Endothelial cell of umbilical vein (primary cell): Measurements from ENCODE around the gene IGLON5. TPM values are rescaled to one million over a fixed set of nuclear protein-coding genes. Genes with fewer than 3 reads are reported as not detected.

Experiments used
- BruUV-seq: library from RNA; stranded (reverse); fragments of 400-500 nt; replicated peaks from 2 replicates; lab custom pipeline; 2021; lab: Mats Ljungman, UMichigan
- CTCF ChIA-PET: fragments of 300-600, 350-600 bp; sonication (Branson Sonifier 250); formaldehyde crosslinking; loops from one replicate; lab custom pipeline; 2021; ENCODE audit warnings: antibody characterized with exemption, inconsistent platforms; lab: Charles Lee
- POLR2A ChIA-PET: fragments of 300-600, 350-600 bp; sonication (Branson Sonifier 250); formaldehyde crosslinking; loops from one replicate; lab custom pipeline; 2021; ENCODE audit warnings: antibody characterized with exemption, inconsistent platforms; lab: Charles Lee
- DNase-seq: peaks from one replicate; pipeline ENCODE4 v3.0.0-alpha.2; 2011; ENCODE audit warnings: low read depth, low spot score
- FAIRE-seq: peaks from 2 replicates; lab custom pipeline; 2011; peaks lifted over from hg19 to GRCh38; lab: Jason Lieb, UNC
- H2AFZ ChIP-seq: 2 replicates; pipeline ENCODE4 v1.6.0; 2012; ENCODE audit warnings: low read depth, low read length, control low read depth, inconsistent platforms
- H3K27ac ChIP-seq: 2 replicates; pipeline ENCODE4 v1.5.1; 2011; ENCODE audit warnings: low read depth, mild to moderate bottlenecking, control low read depth, low read length, moderate library complexity; ENCODE audit not compliant: insufficient read depth
- H3K27me3 ChIP-seq, 2 experiments: 2 replicates each; pipeline versions ENCODE4 v1.6.0 to v1.6.1; 2011; ENCODE audit warnings: low read length in 2 of 2, mixed read lengths in 1 of 2; ENCODE audit not compliant: control insufficient read depth in 2 of 2, insufficient read depth in 2 of 2
- H3K36me3 ChIP-seq, 2 experiments: 2 replicates in 1 of 2; 3 replicates in 1 of 2; pipeline ENCODE4 v1.5.1; 2011; ENCODE audit warnings: low read length in 2 of 2, mild to moderate bottlenecking in 1 of 2, moderate library complexity in 1 of 2; ENCODE audit not compliant: control insufficient read depth in 2 of 2, insufficient read depth in 2 of 2; ENCODE audit errors: extremely low read depth in 1 of 2
- H3K4me1 ChIP-seq: 3 replicates; pipeline ENCODE4 v1.5.1; 2011; ENCODE audit warnings: mild to moderate bottlenecking, low read length; ENCODE audit not compliant: control insufficient read depth, insufficient read depth; ENCODE audit errors: extremely low read depth
- H3K4me2 ChIP-seq: 2 replicates; pipeline ENCODE4 v1.6.1; 2011; ENCODE audit warnings: low read length, control low read depth, mixed read lengths; ENCODE audit not compliant: insufficient read depth
- H3K4me3 ChIP-seq, 3 experiments: fragments of 200-600 bp in 1 of 3; sonication (generic), shearing (Covaris generic) in 1 of 3; replicated peaks in 1 of 3; 2 replicates each; pipeline ENCODE4 v1.5.1; 2011 to 2016; ENCODE audit warnings: control low read depth in 3 of 3, low read length in 3 of 3, mild to moderate bottlenecking in 2 of 3, inconsistent platforms in 1 of 3, low read depth in 1 of 3, moderate library complexity in 1 of 3; ENCODE audit not compliant: insufficient read depth in 1 of 3
- H3K79me2 ChIP-seq: 2 replicates; pipeline ENCODE4 v1.6.0; 2012; ENCODE audit warnings: low read length, inconsistent platforms; ENCODE audit not compliant: control insufficient read depth, insufficient read depth
- H3K9ac ChIP-seq: replicated peaks from 2 replicates; pipeline ENCODE3; 2011; ENCODE audit warnings: low read length, control low read depth; ENCODE audit not compliant: insufficient read depth; ENCODE audit errors: extremely low read depth
- H3K9me1 ChIP-seq: replicated peaks from 3 replicates; pipeline ENCODE4 v1.6.0; 2011; ENCODE audit warnings: mild to moderate bottlenecking, low read length; ENCODE audit not compliant: control insufficient read depth, insufficient read depth; ENCODE audit errors: extremely low read depth
- H3K9me3 ChIP-seq: replicated peaks from 2 replicates; pipeline ENCODE4 v1.5.1; 2012; ENCODE audit warnings: low read length, inconsistent platforms; ENCODE audit not compliant: control insufficient read depth, insufficient read depth
- H4K20me1 ChIP-seq: replicated peaks from 2 replicates; pipeline ENCODE3; 2011; ENCODE audit warnings: mild to moderate bottlenecking, low read length; ENCODE audit not compliant: control insufficient read depth, insufficient read depth; ENCODE audit errors: extremely low read depth
- CTCF ChIP-seq, 2 donors: IDR thresholded peaks; 1 replicate in 1 of 2; 2 replicates in 1 of 2; pipeline ENCODE4 v1.5.1; 2011; ENCODE audit warnings: low read length in 2 of 2, mild to moderate bottlenecking in 2 of 2, moderate library complexity in 2 of 2, control low read depth in 1 of 2, inconsistent platforms in 1 of 2, low read depth in 1 of 2; ENCODE audit not compliant: insufficient read depth in 1 of 2; ENCODE audit errors: extremely low read depth in 1 of 2
- EZH2 ChIP-seq: IDR thresholded peaks from 2 replicates; pipeline ENCODE4 v1.6.1; 2012; ENCODE audit warnings: borderline replicate concordance, low read depth, mild to moderate bottlenecking, moderate library complexity, low read length, inconsistent platforms; ENCODE audit not compliant: severe bottlenecking
- FOS ChIP-seq: IDR thresholded peaks from 2 replicates; pipeline ENCODE4 v1.6.1; 2011; ENCODE audit warnings: mild to moderate bottlenecking, low read length, moderate library complexity, borderline replicate concordance; ENCODE audit not compliant: insufficient read depth
- GATA2 ChIP-seq: IDR thresholded peaks from 2 replicates; pipeline ENCODE4 v1.7.0; 2011; ENCODE audit warnings: low read depth, mild to moderate bottlenecking, moderate library complexity, mixed read lengths, low read length; ENCODE audit not compliant: insufficient read length, insufficient read depth
- JUN ChIP-seq: IDR thresholded peaks from 2 replicates; pipeline ENCODE4 v1.6.1; 2011; ENCODE audit warnings: borderline replicate concordance, low read depth; ENCODE audit not compliant: insufficient read length, insufficient read depth
- MYC ChIP-seq: IDR thresholded peaks from one replicate; pipeline ENCODE4 v1.6.1; 2011; ENCODE audit warnings: mild to moderate bottlenecking, low read depth, low read length
- POLR2A ChIP-seq: IDR thresholded peaks from 2 replicates; pipeline ENCODE4 v1.6.1; 2012; ENCODE audit warnings: low read depth, mild to moderate bottlenecking, control low read depth, low read length
- POLR2AphosphoS5 ChIP-seq: IDR thresholded peaks from 2 replicates; pipeline ENCODE4 v1.6.1; 2012; ENCODE audit warnings: low read depth, mild to moderate bottlenecking, control low read depth, low read length, moderate library complexity; ENCODE audit not compliant: insufficient read depth
- dilution Hi-C: fragments of 300-500 bp; cut with MboI; formaldehyde crosslinking; loops from one replicate; pipeline ENCODE4 v1.15.0; 2019; ENCODE audit warnings: low sequenced_read_pairs; ENCODE audit not compliant: extremely low pct_ligation_motif_present
- intact Hi-C: fragments of 100-400 bp; cut with micrococcal nuclease; formaldehyde crosslinking; loops from one replicate; pipeline ENCODE4 v1.10.0; 2022
- polyA plus RNA-seq, 4 experiments: library from polyadenylated mRNA; depleted of rRNA in 3 of 4; stranded (reverse) in 3 of 4; unstranded in 1 of 4; fragments of >200 nt; gene quantifications; 2 replicates each; pipeline versions ENCODE4 v1.2.1 to v1.2.3, GENCODE V29; 2011 to 2012; ENCODE audit warnings: missing spikeins in 1 of 4
- total RNA-seq: library from RNA; stranded (reverse); gene quantifications from 2 replicates; pipeline ENCODE4 v1.2.3, GENCODE V29; 2021
- TF ChIP-seq, protein P1 (sequence below): IDR thresholded peaks from 2 replicates; pipeline ENCODE4 v1.6.1; 2011; ENCODE audit not compliant: insufficient read depth, insufficient read length

The IGLON5 gene
- total and polyA plus RNA-seq, 2 donors (not counting 3 experiments of a cell fraction or from before 2014, with no cell fraction given), result not detected

DNA sequence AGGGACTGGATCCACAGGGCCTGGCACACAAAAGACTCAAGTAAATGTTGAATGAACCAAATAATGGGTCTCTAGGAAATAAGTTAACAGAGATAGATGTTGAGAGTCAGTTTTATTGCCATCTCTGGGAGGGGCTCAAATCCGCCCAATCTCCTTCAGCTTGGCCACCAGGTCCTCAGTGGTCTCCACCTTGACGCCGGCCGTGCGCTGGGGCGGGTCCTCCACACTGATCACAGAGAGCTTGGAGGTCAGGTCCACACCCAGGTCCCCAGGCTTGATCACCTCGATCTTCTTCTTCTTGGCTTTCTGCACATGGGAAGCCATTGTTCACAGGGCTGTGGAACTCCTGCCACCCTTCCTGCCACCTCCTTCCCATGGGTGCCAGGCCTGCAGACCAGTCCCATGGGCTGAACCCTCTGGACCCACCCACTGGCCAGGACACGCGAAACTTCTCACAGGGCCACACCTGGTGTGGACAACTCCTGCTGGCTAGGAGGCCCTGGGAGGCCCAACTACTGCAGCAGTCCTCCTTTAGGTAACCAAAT is 33.7 kb downstream of the IGLON5 start:
- BruUV-seq, result no TSS peak
- FAIRE-seq (no peak), DNase-seq (no peak)
- no peaks in the 10 kb centered on the region for H3K27me3 ChIP-seq
- ChIA-PET CTCF (no interaction called here), POLR2A (no interaction called here)
- no peaks in the 10 kb centered on the region for H3K79me2 ChIP-seq
- H3K27ac ChIP-seq, result no peak overlapping the region
- no peak overlapping the region for H3K9ac ChIP-seq
- no peaks in the 10 kb centered on the region for H3K9me3 ChIP-seq
- H3K4me3 ChIP-seq, result no peak overlapping the region
- no peak for TF ChIP-seq EZH2
- no peak for TF ChIP-seq JUN
- TF ChIP-seq FOS, result no peak
- no peak for TF ChIP-seq POLR2AphosphoS5
- TF ChIP-seq MYC, result no peak
- no peak for TF ChIP-seq POLR2A
- TF ChIP-seq, protein P1, sequence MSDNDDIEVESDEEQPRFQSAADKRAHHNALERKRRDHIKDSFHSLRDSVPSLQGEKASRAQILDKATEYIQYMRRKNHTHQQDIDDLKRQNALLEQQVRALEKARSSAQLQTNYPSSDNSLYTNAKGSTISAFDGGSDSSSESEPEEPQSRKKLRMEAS, result no peak
- TF ChIP-seq GATA2, result no peak
- TF ChIP-seq CTCF (IDR thresholded peaks at IDR 0.05; ENCODE audit: extremely low read depth in 1 of 2, insufficient read depth in 1 of 2, low read depth in 1 of 2, low read length in 2 of 2), result no peak
- no peaks in the 10 kb centered on the region for H3K36me3 ChIP-seq
- intact Hi-C loops (no loop called here), dilution Hi-C loops (no loop called here)
- H2AFZ ChIP-seq, result no peak overlapping the region
- peaks cover 2% of the 10 kb centered on the region for H3K4me1 ChIP-seq
- no peaks in the 10 kb centered on the region for H4K20me1 ChIP-seq
- no peak overlapping the region for H3K4me2 ChIP-seq
- H3K9me1 ChIP-seq, result no peaks in the 10 kb centered on the region
